HepG2 (cell line): ENCODE measurements around the gene HS3ST5. TPM values are rescaled to one million over a fixed set of nuclear protein-coding genes. Genes with fewer than 3 reads are reported as not detected.

Experiments
- ATAC-seq: fragments of 200-7000 bp; cut with Tn5 transposase; 3 replicates; pipeline ENCODE4 v1.9.1; 2020; ENCODE audit warnings: mild to moderate bottlenecking, moderate library complexity
- BruUV-seq: library from RNA; stranded (reverse); fragments of 400-500 nt; replicated peaks from 2 replicates; lab custom pipeline; 2021; lab: Mats Ljungman, UMichigan
- CTCF ChIA-PET: fragments of 300-600 bp; formaldehyde crosslinking; extraction: SDS; loops from one replicate; lab custom pipeline; 2021; ENCODE audit warnings: low total read pairs, inconsistent platforms, low intra/inter-chr PET ratio; lab: Yijun Ruan, JAX
- POLR2A ChIA-PET: fragments of 350-600 bp; sonication (Branson Sonifier 250); formaldehyde crosslinking; loops from one replicate; lab custom pipeline; 2020; ENCODE audit warnings: antibody characterized with exemption, inconsistent platforms; lab: Yijun Ruan, JAX
- DNase-seq: peaks from one replicate; pipeline ENCODE4 v3.0.0-alpha.2; 2015; ENCODE audit warnings: low spot score
- FAIRE-seq: peaks from 3 replicates; lab custom pipeline; 2011; peaks lifted over from hg19 to GRCh38; lab: Jason Lieb, UNC
- H2AFZ ChIP-seq: one replicate; pipeline ENCODE4 v1.6.1; 2011; ENCODE audit warnings: low read length, inconsistent platforms
- H3K27ac ChIP-seq: fragments of 300-600 bp; 3 replicates; pipeline ENCODE4 v1.8.0; 2011; ENCODE audit warnings: mixed run types, mild to moderate bottlenecking, mixed read lengths, low read length, inconsistent platforms; ENCODE audit not compliant: insufficient read depth; ENCODE audit errors: extremely low read length
- H3K27me3 ChIP-seq, 2 experiments: fragments of 200-600 bp in 1 of 2; 2 replicates in 1 of 2; 3 replicates in 1 of 2; pipeline versions ENCODE4 v1.6.0 to v1.8.0; 2011; ENCODE audit warnings: low read length in 2 of 2, mild to moderate bottlenecking in 2 of 2, moderate library complexity in 2 of 2, inconsistent platforms in 1 of 2; ENCODE audit not compliant: insufficient read depth in 2 of 2, control insufficient read depth in 1 of 2
- H3K36me3 ChIP-seq, 2 experiments: fragments of 200-600 bp in 1 of 2; replicated peaks in 1 of 2; 2 replicates in 1 of 2; 3 replicates in 1 of 2; pipeline versions ENCODE4 v1.5.1 to v1.8.0; 2011; ENCODE audit warnings: low read length in 2 of 2, inconsistent platforms in 1 of 2; ENCODE audit not compliant: insufficient read depth in 2 of 2, control insufficient read depth in 1 of 2
- H3K4me1 ChIP-seq: 2 replicates; pipeline ENCODE4 v1.5.1; 2012; ENCODE audit warnings: low read length, inconsistent platforms; ENCODE audit not compliant: insufficient read depth
- H3K4me2 ChIP-seq: 2 replicates; pipeline ENCODE4 v1.6.0; 2011; ENCODE audit warnings: low read depth, low read length, inconsistent platforms
- H3K4me3 ChIP-seq, 3 experiments: fragments of 200-600 bp in 1 of 3; sonication (generic), shearing (Covaris generic) in 1 of 3; replicated peaks in 1 of 3; 2 replicates each; pipeline ENCODE4 v1.5.1; 2011 to 2016; ENCODE audit warnings: low read length in 3 of 3, inconsistent platforms in 2 of 3, low read depth in 2 of 3, mild to moderate bottlenecking in 2 of 3, control low read depth in 1 of 3, mixed read lengths in 1 of 3; ENCODE audit not compliant: insufficient read depth in 1 of 3
- H3K79me2 ChIP-seq: one replicate; pipeline ENCODE4 v1.6.1; 2011; ENCODE audit warnings: low read length, inconsistent platforms; ENCODE audit not compliant: insufficient read depth
- H3K9ac ChIP-seq: 2 replicates; pipeline ENCODE4 v1.6.0; 2011; ENCODE audit warnings: mild to moderate bottlenecking, low read depth, low read length, inconsistent platforms; ENCODE audit not compliant: insufficient read depth
- H3K9me3 ChIP-seq: 2 replicates; pipeline ENCODE4 v1.5.1; 2012; ENCODE audit warnings: mild to moderate bottlenecking, low read length
- H4K20me1 ChIP-seq: 2 replicates; pipeline ENCODE4 v1.6.0; 2011; ENCODE audit warnings: inconsistent platforms, mild to moderate bottlenecking, low read length, moderate library complexity; ENCODE audit not compliant: insufficient read depth
- AGO2 ChIP-seq: fragments of 200-400 bp; formaldehyde crosslinking; optimal IDR thresholded peaks from 2 replicates; pipeline ENCODE3; 2017; ENCODE audit warnings: mild to moderate bottlenecking, low read depth, low read length, moderate library complexity
- ATF1 ChIP-seq: IDR thresholded peaks from 2 replicates; pipeline ENCODE4 v1.6.1; 2016; ENCODE audit warnings: mild to moderate bottlenecking, control low read depth
- BCL3 ChIP-seq: sonication (generic); formaldehyde crosslinking; IDR thresholded peaks from 2 replicates; pipeline ENCODE4 v1.5.1; 2020; ENCODE audit warnings: mild to moderate bottlenecking, missing genetic modification reagents, moderate library complexity
- FOXA3 ChIP-seq: IDR thresholded peaks from 2 replicates; pipeline ENCODE4 v1.6.1; 2016; ENCODE audit warnings: missing genetic modification reagents, missing compliant biosample characterization
- GATAD2A ChIP-seq: IDR thresholded peaks from 2 replicates; pipeline ENCODE4 v1.6.1; 2016
- HMG20A ChIP-seq: IDR thresholded peaks from 2 replicates; pipeline ENCODE4 v1.6.1; 2016; ENCODE audit warnings: borderline replicate concordance
- HNF4A ChIP-seq: sonication (generic); formaldehyde crosslinking; IDR thresholded peaks from 2 replicates; pipeline ENCODE4 v1.4.0; 2020; ENCODE audit warnings: missing genetic modification reagents
- HOMEZ ChIP-seq: IDR thresholded peaks from 2 replicates; pipeline ENCODE4 v1.6.1; 2016; ENCODE audit warnings: low read depth
- MLLT10 ChIP-seq: sonication (generic); formaldehyde crosslinking; IDR thresholded peaks from 2 replicates; pipeline ENCODE4 v1.4.0; 2020; ENCODE audit warnings: missing genetic modification reagents
- POGZ ChIP-seq: sonication (generic); formaldehyde crosslinking; IDR thresholded peaks from 2 replicates; pipeline ENCODE4 v1.4.0; 2020; ENCODE audit warnings: mild to moderate bottlenecking, missing genetic modification reagents
- PTBP1 ChIP-seq: fragments of 200-400 bp; formaldehyde crosslinking; IDR thresholded peaks from 2 replicates; pipeline ENCODE4 v1.6.1; 2018; ENCODE audit warnings: low read length, low read depth; ENCODE audit not compliant: poor library complexity, severe bottlenecking
- RCOR2 ChIP-seq: IDR thresholded peaks from 2 replicates; pipeline ENCODE4 v1.6.1; 2016; ENCODE audit warnings: missing biosample characterization, missing genetic modification reagents
- SALL1 ChIP-seq: sonication (generic); formaldehyde crosslinking; IDR thresholded peaks from 2 replicates; pipeline ENCODE4 v1.8.0; 2022; ENCODE audit warnings: mild to moderate bottlenecking, missing genetic modification reagents
- SOX5 ChIP-seq: IDR thresholded peaks from 2 replicates; pipeline ENCODE4 v1.6.1; 2016; ENCODE audit warnings: borderline replicate concordance
- SOX6 ChIP-seq, 2 experiments: fragments of 450-650 bp in 1 of 2; sonication (generic) in 1 of 2; formaldehyde crosslinking in 1 of 2; IDR thresholded peaks; 2 replicates each; pipeline versions ENCODE4 v1.4.0 to v1.6.1; 2017 to 2020; ENCODE audit warnings: antibody characterized with exemption in 1 of 2, mild to moderate bottlenecking in 1 of 2, missing genetic modification reagents in 1 of 2
- TAF1 ChIP-seq: sonication (generic); formaldehyde crosslinking; IDR thresholded peaks from 2 replicates; pipeline ENCODE4 v1.4.0; 2020; ENCODE audit warnings: missing genetic modification reagents
- TBX3 ChIP-seq: fragments of 450-650 bp; IDR thresholded peaks from 2 replicates; pipeline ENCODE4 v1.6.1; 2017; ENCODE audit warnings: antibody characterized with exemption, mild to moderate bottlenecking, inconsistent platforms, borderline replicate concordance
- ZNF232 ChIP-seq: sonication (generic); formaldehyde crosslinking; IDR thresholded peaks from 2 replicates; pipeline ENCODE4 v1.4.0; 2020; ENCODE audit warnings: missing genetic modification reagents, borderline replicate concordance
- ZNF317 ChIP-seq: sonication (generic); formaldehyde crosslinking; IDR thresholded peaks from 2 replicates; pipeline ENCODE4 v1.5.0; 2020; ENCODE audit warnings: mild to moderate bottlenecking, missing genetic modification reagents
- ZNF564 ChIP-seq: sonication (generic); formaldehyde crosslinking; IDR thresholded peaks from 2 replicates; pipeline ENCODE4 v1.8.1; 2023; ENCODE audit warnings: mild to moderate bottlenecking, missing genetic modification reagents
- ZNF572 ChIP-seq: sonication (generic); formaldehyde crosslinking; IDR thresholded peaks from 2 replicates; pipeline ENCODE4 v1.5.1; 2020; ENCODE audit warnings: mild to moderate bottlenecking, missing genetic modification reagents
- ZNF75D ChIP-seq: sonication (generic); formaldehyde crosslinking; IDR thresholded peaks from 2 replicates; pipeline ENCODE4 v1.8.1; 2023; ENCODE audit warnings: missing genetic modification reagents, mild to moderate bottlenecking, borderline replicate concordance
- WGBS: methylation state at CpG from one replicate; pipeline ENCODE4 v1.1.6; 2017; ENCODE audit warnings: low lambda C conversion rate; 5-methylcytosine and 5-hydroxymethylcytosine counted together
- in situ Hi-C: cut with HindIII; loops from 2 replicates; pipeline ENCODE4 v1.10.0; 2017; ENCODE audit warnings: low pct_unique_long_range_greater_than_20kb; ENCODE audit not compliant: extremely low pct_ligation_motif_present
- intact Hi-C: fragments of 100-400 bp; cut with micrococcal nuclease; formaldehyde crosslinking; loops from one replicate; pipeline ENCODE4 v1.10.0; 2022; ENCODE audit not compliant: unreplicated experiment
- polyA plus RNA-seq, 8 experiments: library from polyadenylated mRNA; depleted of rRNA in 3 of 8; stranded (reverse) in 7 of 8; unstranded in 1 of 8; fragments of >200 nt; fragmentation: Illumina TruSeq in 4 of 8; extraction: Trizol in 4 of 8; gene quantifications; 2 replicates each; pipeline versions ENCODE4 v1.2.1 to v1.2.3, GENCODE V29; 2011 to 2016; ENCODE audit warnings: low read depth in 4 of 8, missing spikeins in 1 of 8, mixed read lengths in 1 of 8; ENCODE audit not compliant: insufficient read depth in 1 of 8
- total RNA-seq, 5 experiments: library from RNA; depleted of rRNA; stranded (reverse); fragments of >200 nt; fragmentation: Illumina TruSeq; extraction: Trizol; gene quantifications; 2 replicates each; pipeline ENCODE4 v1.2.3, GENCODE V29; 2016; ENCODE audit warnings: low read depth in 1 of 5

The HS3ST5 gene
- total and polyA plus RNA-seq, 2 of the 13 experiments (the other 11 are each of a cell fraction or from before 2014, with no cell fraction given) = 1.1 to 1.6 TPM

- peak; percentile 67; the same call in 1 of the 2 replicates for TF ChIP-seq FOXA3 (CRISPR knock-in tag)
- no peak for TF ChIP-seq ZNF317 (CRISPR knock-in tag)
- TF ChIP-seq SOX6 (IDR thresholded peaks at IDR 0.05) = no peak
- peak; percentile 37; the same call in 1 of the 2 replicates for TF ChIP-seq SOX6 (CRISPR knock-in tag; IDR thresholded peaks at IDR 0.05)
- TF ChIP-seq ZNF572 (CRISPR knock-in tag) = no peak
- peak; percentile 64; the same call in 1 of the 2 replicates for TF ChIP-seq HMG20A (CRISPR knock-in tag)
- TF ChIP-seq SOX5 = 0 out of 2 replicates have a peak, but pooled peaks have one; percentile 12
- TF ChIP-seq TBX3 = peak; percentile 87; the same call in 1 of the 2 replicates
- TF ChIP-seq GATAD2A (CRISPR knock-in tag) = peak; percentile 54; the same call in 1 of the 2 replicates
Observed at GRCh38 chr6:114159727-114160126, 183.1 kb downstream of the HS3ST5 start (continued).

- Histone ChIP-seq H3K27ac (no peak overlapping the region), H3K4me2 (peak overlapping the region; percentile 28), H4K20me1 (no peaks in the 10 kb centered on the region), H3K27me3 (no peaks in the 10 kb centered on the region), H3K36me3 (no peaks in the 10 kb centered on the region), H3K79me2 (no peaks in the 10 kb centered on the region), H2AFZ (no peak overlapping the region), H3K9me3 (no peaks in the 10 kb centered on the region), H3K9ac (no peak overlapping the region), H3K4me1 (peaks cover 59% of the 10 kb centered on the region), H3K4me3 (no peak overlapping the region)
- DNase-seq (peak; percentile 54), ATAC-seq (peak; percentile 75), FAIRE-seq (no peak)
- in situ Hi-C loops = no loop called here
- ChIA-PET POLR2A (interaction anchor here (1.5 to 1.9 kb wide), 2 partner anchors 9 to 14 kb away, joined by 9 to 13 read pairs; no protein-coding TSS in a partner anchor), CTCF (no interaction called here)
- 78% methylated on average over 2 of the region's 2 CpGs for WGBS
- intact Hi-C loops = loop anchor here (1.0 to 5.0 kb wide), 3 partner anchors 8 to 52 kb away; no protein-coding TSS in a partner anchor
- BruUV-seq = no TSS peak
- no peak for TF ChIP-seq MLLT10
- no peak for TF ChIP-seq SALL1 (CRISPR knock-in tag)
- no peak for TF ChIP-seq PTBP1
- no peak for TF ChIP-seq ZNF75D (CRISPR knock-in tag)
- no peak for TF ChIP-seq ATF1
- no peak for TF ChIP-seq TAF1 (CRISPR knock-in tag)
- TF ChIP-seq AGO2 = no peak
- no peak for TF ChIP-seq BCL3 (CRISPR knock-in tag)
- TF ChIP-seq HOMEZ = peak; percentile 64; the same call in 1 of the 2 replicates
- peak; percentile 29; the same call in 1 of the 2 replicates for TF ChIP-seq HMG20A (CRISPR knock-in tag)
- no peak for TF ChIP-seq ZNF232 (CRISPR knock-in tag)
- peak; percentile 20; the same call in 1 of the 2 replicates for TF ChIP-seq RCOR2 (CRISPR knock-in tag)
- peak; percentile 36; the same call in 1 of the 2 replicates for TF ChIP-seq POGZ (CRISPR knock-in tag)
- no peak for TF ChIP-seq ZNF564
- peak; percentile 51 for TF ChIP-seq HNF4A (CRISPR knock-in tag)
Observed at GRCh38 chr6:114158838-114159694, 183.8 kb downstream of the HS3ST5 start.
